CD4-positive, alpha-beta T cell treated with Interleukin-1 beta for 1 hour (primary cell): Measurements from ENCODE around the gene KCNAB1.
"Not testable (repeated sequence)": the region's sequence is repeated elsewhere in the genome, so short reads cannot be mapped to it uniquely, and the experiment has no call there.

ENCODE experiments used
- DNase-seq, 2 donors: peaks; one replicate each; pipeline ENCODE4 v3.0.0-alpha.2; 2020 to 2022

The KCNAB1 gene

DNA sequence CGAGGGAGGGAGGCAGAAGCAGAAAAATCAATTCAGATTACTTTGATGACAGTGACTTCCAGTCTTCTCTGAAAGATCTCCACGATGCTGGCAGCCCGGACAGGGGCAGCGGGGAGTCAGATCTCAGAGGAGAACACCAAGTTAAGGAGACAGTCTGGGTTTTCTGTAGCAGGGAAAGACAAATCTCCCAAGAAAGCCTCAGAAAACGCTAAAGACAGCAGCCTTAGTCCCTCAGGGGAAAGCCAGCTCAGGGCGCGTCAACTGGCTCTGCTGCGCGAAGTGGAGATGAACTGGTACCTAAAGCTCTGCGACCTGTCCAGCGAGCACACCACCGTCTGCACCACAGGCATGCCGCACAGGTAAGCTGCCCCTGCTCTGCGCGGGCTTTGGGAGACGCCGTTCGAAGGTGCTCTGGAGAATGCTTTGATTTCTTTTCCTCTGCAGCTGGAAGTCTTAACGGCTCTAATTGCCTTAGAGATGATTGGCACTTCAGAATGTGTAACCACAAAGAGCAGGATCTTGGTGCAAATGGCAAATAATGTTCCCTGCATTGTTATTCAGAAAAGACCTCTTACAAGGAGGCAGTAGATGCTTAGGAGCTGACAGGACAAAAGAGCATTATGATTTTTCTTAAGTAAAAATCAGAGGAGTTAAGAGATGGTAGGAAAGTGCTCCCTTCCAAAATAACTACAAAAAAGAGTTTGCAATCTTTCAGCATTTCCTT is at the start of gene KCNAB1:
Gene KCNAB1, plus strand, starts transcription at position 51 of the 724 bp plus-strand sequence.
- no peak for DNase-seq

DNA sequence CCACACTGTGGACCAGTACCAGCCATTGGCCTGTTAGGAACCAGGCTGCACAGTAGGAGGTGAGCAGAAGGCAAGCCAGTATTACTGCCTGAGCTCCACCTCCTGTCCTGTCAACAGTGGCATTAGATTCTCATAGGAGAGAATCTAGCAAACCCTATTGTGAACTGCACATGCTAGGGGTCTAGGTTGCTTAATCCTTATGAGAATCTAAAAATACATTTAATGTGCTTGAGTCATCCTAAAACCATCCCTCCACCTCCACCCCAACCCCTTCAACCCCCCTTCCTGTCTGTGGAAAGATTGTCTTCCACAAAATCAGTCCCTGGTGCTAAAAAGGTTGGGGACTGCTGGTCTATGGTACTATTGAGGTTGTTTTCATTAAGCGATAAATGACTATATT is 49.3 kb upstream of the KCNAB1 start:
- no peak for DNase-seq

DNA sequence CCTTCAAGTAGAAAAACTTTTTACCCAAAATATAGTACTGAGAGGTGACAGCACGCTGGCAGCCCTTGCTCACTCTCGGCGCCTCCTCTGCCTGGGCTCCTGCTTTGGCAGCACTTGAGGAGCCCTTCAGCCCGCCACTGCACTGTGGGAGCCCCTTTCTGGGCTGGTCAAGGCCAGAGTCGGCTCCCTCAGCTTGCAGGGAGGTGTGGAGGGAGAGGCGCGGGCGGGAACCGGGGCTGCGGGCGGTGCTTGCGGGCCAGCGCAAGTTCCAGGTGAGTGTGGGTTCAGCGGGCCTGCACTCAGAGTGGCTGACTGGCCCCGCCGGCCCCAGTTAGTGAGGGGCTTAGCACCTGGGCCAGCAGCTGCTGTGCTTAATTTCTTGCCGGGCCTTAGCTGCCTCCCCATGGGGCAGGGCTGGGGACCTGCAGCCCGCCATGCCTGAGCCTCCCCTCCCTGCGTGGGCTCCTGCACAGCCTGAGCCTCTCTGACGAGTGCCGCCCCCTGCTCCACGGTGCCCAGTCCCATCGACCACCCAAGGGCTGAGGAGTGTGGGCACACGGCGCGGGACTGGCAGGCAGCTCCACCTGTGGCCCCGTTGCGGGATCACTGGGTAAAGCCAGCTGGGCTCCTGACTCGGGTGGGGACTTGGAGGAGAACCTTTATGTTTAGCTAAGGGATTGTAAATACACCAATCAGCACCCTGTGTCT is 47.3 kb upstream of the KCNAB1 start:
- not testable (repeated sequence) for DNase-seq

DNA sequence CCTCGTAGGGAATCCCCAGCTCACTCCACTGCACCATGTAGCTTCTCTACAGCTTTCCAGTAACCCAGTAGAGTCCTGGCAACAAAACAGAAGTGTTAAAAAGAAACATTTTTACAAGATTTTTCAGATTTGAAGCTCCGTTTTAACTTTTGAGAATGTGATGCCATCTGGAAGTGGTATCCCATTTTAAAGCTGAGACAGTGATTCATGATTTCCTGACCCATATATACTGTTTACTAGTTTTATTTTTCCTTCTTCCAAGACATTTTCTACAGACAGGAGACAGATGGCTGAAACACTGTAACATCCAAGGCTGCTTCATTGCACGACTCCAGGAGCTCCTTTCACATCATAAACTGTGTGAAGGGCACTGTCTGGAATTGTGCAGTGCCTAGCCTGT is 30.3 kb upstream of the KCNAB1 start:
- DNase-seq, result no peak

DNA sequence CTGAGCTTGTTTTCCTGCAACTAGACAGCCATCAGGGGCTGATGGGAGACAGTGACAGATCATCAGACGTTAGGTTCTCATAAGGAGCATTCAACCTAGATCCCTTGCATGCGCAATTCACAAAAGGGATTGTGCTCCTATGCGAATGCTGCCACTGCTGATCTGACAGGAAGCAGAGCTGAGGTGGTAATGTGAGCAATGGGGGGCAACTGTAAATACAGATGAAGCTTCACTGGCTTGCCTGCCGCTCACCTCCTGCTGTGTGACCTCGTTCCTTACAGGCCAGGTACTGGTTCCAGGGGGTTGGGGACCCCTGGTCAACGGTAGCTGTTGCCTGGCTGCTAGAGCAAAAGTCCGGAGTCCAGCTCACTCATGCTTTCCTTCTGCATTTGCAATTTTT is 26.4 kb upstream of the KCNAB1 start:
- no peak for DNase-seq

DNA sequence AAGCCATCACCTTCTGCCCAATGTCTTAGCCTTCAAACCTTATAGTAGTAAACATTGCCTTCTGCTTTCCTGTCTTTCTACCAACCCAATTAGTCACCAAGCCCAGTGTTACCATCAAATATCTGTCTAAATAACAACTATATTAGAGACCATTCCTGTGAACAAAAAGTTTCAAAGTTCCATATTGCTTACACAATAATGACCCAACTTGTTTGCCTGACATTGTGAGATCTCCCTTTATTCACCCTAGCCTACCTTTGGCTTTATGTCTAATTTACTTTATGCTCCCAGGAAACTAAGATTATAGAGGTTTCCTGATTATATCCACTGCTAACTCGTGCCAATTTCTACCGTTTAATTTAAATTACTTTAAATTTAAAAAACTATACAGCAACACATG is 26.0 kb upstream of the KCNAB1 start:
- no peak for DNase-seq

DNA sequence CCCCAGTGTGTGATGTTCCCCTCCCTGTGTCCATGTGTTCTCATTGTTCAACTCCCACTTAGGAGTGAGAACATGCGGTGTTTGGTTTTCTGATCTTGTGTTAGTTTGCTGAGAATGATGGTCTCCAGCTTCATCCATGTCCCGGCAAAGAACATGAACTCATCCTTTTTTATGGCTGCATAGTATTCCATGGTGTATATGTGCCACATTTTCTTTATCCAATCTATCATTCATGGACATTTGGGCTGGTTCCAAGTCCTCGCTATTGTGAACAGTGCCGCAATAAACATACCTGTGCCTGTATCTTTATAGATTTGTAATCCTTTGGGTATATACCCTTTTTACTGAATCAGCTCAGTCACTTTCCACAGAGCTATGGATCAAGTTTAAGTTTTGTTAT is 24.7 kb upstream of the KCNAB1 start:
- not testable (repeated sequence) for DNase-seq

DNA sequence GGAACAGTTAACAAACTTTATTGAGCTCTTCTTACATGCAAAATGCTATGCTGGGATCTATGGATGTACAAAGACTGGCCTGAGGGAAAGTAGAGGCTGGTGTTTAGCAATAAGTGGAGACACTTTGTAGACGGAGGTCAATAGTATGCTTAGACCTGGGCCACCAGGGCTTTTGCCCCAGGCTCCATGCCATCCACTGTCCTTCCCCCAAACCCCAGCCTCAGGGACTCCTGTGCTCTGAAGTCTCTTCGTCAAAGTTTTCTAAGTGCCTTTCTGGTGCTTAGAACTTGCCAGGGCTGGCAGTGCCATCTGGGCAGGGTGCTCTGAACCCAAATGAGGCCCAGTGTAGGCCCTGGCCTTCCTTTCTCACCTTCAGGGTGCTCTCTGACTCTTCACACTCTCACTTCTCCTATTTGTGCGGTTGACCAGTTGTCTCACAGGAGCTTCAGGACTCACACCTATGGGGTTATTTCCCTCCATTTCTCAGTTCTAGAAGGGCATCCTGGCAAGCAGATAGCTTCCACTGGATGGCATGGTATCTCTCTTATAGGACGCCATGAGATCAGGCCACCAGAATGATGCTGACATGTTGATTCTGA is 21.8 kb upstream of the KCNAB1 start:
- no peak for DNase-seq

DNA sequence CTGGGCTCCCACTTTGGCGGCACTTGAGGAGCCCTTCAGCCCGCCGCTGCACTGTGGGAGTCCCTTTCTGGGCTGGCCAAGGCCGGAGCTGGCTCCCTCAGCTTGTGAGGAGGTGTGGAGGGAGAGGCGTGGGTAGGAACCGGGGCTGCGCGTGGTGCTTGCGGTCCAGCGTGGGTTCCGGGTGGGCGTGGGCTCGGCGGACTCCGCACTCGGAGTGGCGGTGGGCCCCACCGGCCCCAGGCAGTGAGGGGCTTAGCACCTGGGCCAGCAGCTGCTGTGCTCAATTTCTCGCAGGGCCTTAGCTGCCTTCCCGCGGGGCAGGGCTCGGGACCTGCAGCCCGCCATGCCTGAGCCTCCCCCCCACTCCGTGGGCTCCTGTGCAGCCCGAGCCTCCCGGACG is 21.0 kb upstream of the KCNAB1 start:
- DNase-seq, result not testable (repeated sequence)

DNA sequence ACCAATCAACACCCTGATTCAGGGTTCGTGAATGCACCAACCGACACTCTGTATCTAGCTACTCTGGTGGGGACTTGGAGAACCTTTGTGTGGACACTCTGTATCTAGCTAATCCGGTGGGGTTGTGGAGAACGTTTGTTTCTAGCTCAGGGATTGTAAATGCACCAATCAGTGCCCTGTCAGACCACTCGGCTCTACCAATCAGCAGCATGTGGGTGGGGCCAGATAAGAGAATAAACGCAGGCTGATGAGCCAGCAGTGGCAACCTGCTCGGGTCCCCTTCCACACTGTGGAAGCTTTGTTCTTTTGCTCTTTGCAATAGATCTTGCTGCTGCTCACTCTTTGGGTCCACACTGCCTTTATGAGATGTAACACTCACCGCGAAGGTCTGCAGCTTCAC is 20.4 kb upstream of the KCNAB1 start:
- not testable (repeated sequence) for DNase-seq

DNA sequence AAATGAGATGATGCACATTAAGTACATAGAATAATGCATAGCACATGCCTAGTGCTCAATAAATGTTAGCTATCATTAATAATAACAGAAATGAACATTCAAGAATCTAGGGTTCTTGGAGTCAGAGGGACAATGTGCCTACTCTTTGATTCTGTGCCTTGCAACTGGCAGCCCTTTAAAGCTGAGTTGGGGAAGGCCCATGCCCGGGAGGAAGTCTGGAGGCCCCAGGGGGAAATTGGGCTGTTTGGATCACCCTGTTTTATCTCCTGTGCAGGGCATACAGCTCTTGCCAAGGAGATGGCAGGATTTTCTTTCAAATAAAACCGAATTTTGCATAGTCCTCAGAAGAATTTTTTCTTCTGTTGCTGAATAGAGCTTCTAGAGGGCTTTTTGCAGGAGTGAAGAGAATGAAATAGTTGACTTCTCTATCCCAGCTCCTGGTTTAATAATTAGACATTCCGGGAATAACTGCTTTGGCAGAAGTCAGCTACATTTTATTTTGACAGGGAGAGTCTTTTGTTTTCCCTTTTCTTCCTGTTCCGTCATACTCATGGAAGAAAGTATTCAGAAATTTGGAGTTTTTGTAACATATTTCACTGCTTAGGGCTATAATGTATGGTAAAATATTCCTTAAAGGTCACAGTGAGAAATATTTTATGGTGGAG is 18.0 kb upstream of the KCNAB1 start:
- DNase-seq, result no peak

DNA sequence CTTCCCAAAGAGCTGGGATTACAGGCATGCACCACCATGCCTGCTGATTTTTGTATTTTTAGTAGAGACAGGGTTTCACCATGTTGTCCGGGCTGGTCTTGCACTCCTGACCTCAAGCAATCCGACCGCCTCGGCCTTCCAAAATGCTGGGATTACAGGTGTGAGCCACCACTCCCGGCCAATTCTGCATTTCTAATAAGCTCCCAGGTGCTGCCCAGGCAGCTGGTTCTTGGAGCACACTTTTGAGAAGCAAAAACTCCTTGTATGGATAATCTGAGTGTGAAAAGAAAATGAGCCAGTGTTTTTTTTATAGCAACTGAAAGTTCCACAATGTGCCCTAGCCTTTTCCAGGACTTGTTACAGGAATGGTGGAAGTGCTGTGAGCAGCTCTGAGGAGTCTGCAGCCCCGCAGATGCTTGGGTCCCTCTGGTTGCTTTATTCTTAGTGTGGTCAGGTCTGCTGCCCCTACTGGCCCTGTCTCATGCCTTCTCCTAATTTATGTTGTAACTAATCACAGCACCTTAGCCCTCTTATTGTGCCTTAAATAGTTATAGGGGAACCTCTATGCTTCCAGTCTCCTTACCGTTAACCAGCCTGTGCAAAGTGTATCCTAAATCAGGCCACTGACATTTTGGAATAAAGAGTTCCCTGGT is 13.5 kb upstream of the KCNAB1 start:
- DNase-seq, result no peak

DNA sequence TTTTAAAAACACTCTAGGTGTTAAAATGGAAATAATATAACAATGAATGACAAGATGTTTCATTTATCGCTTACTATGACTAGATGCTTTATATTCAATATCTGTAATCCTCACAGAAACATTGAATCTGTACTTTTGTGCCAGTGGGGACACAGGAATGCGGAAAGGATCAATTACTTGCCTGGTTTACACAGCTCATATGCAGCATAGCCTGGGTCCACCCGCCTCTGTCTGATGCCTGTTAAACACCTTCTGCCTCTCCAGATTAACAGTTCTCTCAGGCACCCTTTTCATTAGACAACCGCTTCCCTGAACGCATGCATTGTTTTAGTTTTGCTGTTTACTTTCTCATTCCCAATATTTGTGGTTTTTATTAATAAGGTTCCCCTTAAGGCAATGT is 12.9 kb upstream of the KCNAB1 start:
- no peak for DNase-seq

DNA sequence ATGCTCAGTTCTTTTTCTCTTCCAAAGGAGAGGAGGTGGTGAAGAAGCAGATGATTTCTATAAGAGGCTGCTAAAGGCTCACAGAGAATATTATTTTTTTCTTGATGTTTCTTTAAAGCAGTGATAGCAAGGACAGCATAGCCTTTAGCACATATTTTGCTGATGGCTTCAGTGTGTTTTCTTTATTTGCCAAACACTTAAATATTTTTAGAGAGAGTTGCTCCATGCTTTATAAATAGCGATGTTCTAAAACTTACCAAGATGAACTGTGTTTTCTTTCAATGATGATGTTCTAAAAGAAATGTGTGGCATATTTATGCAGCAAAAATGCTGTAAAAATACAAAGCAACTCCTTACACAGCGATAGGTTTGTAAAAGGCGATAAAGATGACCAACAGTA is 11.8 kb upstream of the KCNAB1 start:
- DNase-seq, result no peak

DNA sequence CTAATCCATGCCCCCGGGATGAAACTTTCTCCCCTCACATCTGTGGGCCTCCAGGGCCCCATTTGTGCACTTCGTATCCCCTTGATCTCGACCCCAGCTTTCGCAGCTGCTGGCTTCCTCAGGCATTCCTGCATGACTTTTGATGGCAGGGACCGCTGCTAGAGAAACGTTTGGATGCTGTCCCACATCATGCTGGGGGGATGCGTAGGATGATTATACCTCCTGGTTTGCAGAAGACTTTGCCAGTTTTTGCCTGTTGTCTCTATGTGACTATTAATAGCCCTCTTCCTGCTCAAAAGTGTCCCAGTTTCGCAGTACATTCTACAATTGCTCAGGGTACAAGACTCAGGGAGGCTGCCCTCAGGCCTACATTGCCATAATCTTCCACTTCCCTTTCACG is 10.4 kb upstream of the KCNAB1 start:
- no peak for DNase-seq

DNA sequence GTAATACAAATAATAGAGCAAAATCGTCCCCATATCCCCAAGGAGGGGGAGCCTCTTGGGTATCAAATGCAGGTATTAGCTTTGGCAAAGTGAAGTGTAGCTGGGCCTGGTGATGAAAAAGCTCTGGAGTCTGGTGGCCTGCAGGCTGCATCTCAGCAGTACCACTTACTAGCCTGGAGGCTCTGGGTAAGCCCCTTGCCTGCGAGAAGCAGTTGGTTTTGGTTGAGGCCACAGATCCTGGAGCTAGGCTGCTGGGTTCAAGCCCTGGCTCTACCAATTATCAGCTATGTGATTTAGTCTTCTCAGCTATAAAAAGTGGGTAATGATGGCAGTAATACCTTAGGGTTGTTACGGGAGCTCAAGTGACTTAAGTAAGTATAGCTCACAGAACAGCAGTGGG is 6.1 kb downstream of the KCNAB1 start:
- DNase-seq, result no peak

DNA sequence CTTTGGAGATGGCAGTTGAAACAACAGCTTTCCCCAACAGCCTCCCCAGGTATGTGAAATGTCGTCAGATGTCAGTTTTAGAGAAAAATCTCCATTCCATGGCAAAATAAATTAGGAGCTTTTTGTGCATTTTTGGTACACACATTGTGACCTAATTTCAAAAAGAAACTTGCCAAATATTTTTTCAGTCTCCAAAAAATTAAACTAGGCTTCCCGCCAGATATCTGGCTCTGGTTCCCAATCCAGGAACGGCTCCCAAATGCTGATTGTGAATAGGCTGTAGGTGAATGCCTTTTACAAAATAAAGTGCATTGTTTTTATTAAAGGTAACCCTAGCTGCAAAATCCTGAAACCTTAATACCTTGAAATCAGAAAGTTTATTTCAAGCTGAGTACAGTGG is 10.9 kb downstream of the KCNAB1 start:
- DNase-seq, result no peak

DNA sequence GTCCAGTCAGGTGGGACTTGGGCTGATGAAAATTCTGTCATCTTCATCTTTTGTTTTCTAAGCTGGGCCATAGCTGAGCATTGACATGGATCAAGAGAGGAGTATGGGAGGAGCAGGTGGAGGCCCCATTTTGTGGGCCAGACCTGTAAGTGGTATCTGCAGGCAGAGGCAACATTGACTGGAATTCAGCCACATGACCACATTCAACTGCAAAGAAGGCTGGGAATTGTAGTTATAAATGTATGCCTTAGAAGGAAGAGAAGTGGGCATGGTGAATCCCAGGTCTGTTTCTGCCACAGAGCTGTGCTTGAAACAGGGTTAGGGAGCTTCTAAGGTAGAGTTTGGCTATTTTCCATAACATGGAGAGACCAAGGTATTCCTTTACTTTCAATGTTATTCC is 11.4 kb downstream of the KCNAB1 start:
- DNase-seq, result no peak

DNA sequence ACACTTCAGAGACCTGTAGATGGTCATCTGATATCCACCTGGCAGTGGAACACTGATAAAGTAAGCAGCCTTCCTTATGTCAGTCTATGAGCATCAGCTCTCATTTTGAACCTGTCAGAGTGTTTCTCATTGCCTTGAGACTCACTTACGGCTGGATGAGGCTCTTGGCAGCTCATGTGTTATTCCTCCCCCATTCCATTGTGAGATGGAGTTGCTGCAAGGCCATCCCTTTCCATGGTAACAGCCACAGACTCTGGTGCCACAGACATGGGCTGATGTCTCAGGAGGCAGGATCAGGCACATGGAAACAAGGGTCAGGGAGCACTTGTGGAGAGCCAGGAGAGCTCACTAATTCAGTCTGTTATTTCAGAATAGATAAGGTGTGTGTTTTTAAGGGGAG is 11.9 kb downstream of the KCNAB1 start:
- DNase-seq, result no peak

DNA sequence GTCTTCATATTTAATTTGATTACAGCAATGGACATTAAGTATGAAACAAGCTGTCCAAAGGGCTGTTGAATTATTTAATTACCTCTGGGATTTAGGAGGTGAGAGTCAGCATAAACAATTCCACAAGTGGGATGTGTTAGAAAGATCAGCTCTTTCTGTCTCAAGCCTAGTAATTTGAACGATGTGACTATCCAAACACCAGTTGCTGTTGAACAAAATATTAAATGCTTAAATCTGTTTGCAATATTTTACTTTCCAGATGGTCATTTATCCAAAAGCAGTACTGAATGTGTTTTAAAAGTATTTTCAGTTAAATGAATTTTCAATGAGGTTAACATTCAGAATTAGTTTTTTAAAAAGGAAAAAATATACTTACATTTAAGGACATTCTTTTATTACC is 12.7 kb downstream of the KCNAB1 start:
- no peak for DNase-seq

DNA sequence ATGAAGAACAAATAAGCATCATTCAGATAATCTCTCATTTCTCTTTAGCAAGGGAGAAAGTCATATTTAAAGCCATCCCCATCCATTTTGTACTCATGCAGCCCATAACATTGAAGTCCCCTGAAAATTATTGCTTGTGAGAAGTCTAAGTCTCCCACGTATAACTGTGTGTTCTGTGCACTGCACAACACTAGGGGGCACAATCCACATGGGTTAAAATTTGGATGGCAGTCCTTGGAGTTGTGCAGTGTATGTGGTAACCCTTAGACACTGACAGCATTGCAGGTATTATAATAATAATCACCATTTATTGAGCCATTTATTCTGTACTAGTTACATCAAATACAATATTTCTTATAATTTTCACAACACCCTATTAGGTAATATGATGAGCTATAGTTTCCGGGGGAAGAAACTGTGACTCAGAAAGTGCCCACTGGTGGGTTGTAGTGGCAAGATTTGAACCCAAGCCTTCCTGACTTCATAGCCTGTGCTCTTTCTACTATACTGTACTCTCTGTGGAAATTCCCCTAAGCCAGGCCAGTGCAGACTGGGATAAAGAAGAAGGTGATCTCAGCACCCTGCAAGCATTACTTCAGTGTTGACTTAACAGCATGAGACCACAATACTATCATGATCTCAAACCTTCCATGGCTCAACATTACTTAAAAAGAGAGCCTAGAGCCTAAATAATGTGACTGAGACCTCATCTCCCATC is 15.7 kb downstream of the KCNAB1 start:
- DNase-seq, result no peak

DNA sequence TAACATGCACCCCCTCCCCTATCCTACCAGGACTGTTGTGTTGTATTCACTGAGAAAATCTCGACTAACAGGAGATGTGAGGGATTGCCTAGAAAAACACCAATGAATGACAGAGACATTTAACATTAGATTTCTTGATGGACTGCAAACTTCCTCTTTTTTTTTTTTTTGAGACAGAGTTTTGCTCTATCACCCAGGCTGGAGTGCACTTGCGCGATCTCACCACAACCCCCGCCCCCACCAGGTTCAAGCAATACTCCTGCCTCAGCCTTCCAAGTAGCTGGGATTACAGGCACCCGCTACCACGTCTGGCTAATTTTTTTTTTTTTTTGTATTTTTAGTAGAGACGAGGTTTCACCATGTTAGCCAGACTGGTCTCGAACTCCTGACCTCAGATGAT is 17.0 kb downstream of the KCNAB1 start:
- DNase-seq, result not testable (repeated sequence)
